Heart left ventricle (tissue), 13 donors: Measurements from ENCODE around the gene EIF2B5.

Experiments
- POLR2A ChIP-seq, 2 donors: fragments of 450-650 bp; IDR thresholded peaks; one replicate each; pipeline ENCODE4 v1.6.1; 2017; ENCODE audit warnings: antibody characterized with exemption in 2 of 2, mild to moderate bottlenecking in 2 of 2, moderate library complexity in 2 of 2
- TF ChIP-seq, protein P1 (sequence below), 12 donors: fragments of 200-600 bp; sonication (generic) in 4 of 12; IDR thresholded peaks; one replicate each; pipeline versions ENCODE4 v1.5.0 to v1.8.0; 2018 to 2022; ENCODE audit warnings: antibody characterized with exemption in 12 of 12, mild to moderate bottlenecking in 5 of 12
- donor health status: ischemic (EF 13 %, LVEDD 7.1; RV severe dilation, severe dysfunction).
- donor health status: DM: no; HTN: yes; CAD: no.
- donor health status: DM: no; HTN: no; CAD: no.
- donor health status: ischemic (EF 25% LVEDD 6.9; RV normal size, moderate dysfunction).
- donor health status: ischemic (EF 25% LVEDD 5.7; RV mildly dilated, moderate dysfunction).
- donor health status: ischemic (EF 35%, LVEDD 5.7; RV mildly dilated, moderate dysfunction).
- donor health status: nonischemic (EF 11% LVEDD 7.7; RV severe dilation, severe dysfunction).
- donor health status: DM: yes; HTN: yes; CAD: no.
- donor health status: PGD.
- donor health status: ischemic (EF 29% LVEDD 5.4; RV normal size, mild dysfunction).
- donor health status: nonischemic (EF 23%, LVEDD 6.1; RV moderate dilation, normal function).

GRCh38 chr3:184176377-184177330 is 41.5 kb downstream of the EIF2B5 start:
- TF ChIP-seq, protein P1, sequence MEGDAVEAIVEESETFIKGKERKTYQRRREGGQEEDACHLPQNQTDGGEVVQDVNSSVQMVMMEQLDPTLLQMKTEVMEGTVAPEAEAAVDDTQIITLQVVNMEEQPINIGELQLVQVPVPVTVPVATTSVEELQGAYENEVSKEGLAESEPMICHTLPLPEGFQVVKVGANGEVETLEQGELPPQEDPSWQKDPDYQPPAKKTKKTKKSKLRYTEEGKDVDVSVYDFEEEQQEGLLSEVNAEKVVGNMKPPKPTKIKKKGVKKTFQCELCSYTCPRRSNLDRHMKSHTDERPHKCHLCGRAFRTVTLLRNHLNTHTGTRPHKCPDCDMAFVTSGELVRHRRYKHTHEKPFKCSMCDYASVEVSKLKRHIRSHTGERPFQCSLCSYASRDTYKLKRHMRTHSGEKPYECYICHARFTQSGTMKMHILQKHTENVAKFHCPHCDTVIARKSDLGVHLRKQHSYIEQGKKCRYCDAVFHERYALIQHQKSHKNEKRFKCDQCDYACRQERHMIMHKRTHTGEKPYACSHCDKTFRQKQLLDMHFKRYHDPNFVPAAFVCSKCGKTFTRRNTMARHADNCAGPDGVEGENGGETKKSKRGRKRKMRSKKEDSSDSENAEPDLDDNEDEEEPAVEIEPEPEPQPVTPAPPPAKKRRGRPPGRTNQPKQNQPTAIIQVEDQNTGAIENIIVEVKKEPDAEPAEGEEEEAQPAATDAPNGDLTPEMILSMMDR (IDR thresholded peaks at IDR 0.05): no peak
- no peak for TF ChIP-seq POLR2A (IDR thresholded peaks at IDR 0.05)
